ENCODE measurements around the gene RAB33A.

The RAB33A gene

GRCh38 chrX:130176942-130177341, 5.2 kb downstream of the RAB33A start:
- no peak overlapping the region for H3K4me3 ChIP-seq (replicated peaks; ENCODE audit: low read depth, low read length)
- TF ChIP-seq, protein P1, sequence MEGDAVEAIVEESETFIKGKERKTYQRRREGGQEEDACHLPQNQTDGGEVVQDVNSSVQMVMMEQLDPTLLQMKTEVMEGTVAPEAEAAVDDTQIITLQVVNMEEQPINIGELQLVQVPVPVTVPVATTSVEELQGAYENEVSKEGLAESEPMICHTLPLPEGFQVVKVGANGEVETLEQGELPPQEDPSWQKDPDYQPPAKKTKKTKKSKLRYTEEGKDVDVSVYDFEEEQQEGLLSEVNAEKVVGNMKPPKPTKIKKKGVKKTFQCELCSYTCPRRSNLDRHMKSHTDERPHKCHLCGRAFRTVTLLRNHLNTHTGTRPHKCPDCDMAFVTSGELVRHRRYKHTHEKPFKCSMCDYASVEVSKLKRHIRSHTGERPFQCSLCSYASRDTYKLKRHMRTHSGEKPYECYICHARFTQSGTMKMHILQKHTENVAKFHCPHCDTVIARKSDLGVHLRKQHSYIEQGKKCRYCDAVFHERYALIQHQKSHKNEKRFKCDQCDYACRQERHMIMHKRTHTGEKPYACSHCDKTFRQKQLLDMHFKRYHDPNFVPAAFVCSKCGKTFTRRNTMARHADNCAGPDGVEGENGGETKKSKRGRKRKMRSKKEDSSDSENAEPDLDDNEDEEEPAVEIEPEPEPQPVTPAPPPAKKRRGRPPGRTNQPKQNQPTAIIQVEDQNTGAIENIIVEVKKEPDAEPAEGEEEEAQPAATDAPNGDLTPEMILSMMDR (IDR thresholded peaks at IDR 0.05; ENCODE audit: low read length, missing control alignments): no peak

DNA sequence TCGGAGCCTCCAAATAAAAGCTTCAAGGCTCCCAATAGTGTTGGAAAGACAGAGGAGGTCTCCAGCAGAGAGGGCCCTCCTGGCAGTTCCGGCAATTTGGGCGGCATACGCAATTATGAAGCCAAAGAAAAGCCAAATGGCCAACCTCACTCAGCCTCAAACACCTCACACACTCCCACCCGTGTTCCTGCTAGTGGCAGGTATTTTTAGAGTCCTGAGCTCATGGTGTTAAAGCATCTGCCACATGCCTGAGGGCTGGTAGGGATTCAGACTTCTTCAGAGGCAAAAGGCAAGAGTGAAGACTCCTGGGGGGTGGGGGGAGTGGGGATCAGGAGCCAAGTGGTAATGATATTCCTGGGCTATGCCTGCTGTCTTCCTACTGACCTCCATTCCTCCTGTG, 7.4 kb downstream of the RAB33A start:
- DNase-seq (ENCODE audit: low read depth): no peak
- TF ChIP-seq, protein P1 (IDR thresholded peaks at IDR 0.05; ENCODE audit: low read length, missing control alignments): no peak
- no peak overlapping the region for H3K4me3 ChIP-seq (replicated peaks; ENCODE audit: low read depth, low read length)

More at GRCh38 chrX:130176942-130177341, 5.2 kb downstream of the RAB33A start:
- no peak for DNase-seq (ENCODE audit: low read depth)

DNA sequence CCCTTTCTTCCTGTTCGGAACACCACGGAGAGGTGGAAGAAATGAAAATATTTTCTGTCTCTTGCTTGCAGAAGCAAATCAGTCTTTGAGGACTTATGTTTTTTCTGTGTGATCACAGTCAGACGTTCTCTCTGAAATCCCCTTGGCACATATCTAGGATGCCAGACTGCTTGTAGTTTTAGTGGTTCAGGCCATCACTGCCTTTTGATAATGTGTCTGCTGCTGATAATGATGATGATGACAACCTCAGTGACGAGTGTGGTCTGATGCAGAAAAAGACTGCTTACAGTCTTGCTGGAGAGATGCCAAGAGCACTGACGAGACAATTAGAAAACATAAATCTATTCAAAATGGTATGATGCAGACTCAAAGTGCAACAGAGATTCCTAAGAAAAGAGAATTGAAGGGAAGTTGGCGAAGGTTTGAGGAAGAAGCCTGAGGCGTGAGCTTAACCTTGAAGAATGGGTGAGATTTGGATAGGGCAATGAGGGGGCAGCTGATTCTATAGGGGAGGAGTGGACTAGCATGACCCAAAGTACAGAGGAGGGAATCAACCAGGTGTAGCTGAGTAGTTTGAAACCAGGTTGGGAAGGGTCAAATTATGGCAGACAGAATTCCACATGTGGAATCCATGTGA, 7.9 kb downstream of the RAB33A start:
- DNase-seq (ENCODE audit: low read depth): peak; percentile 50
- H3K4me3 ChIP-seq (replicated peaks; ENCODE audit: low read depth, low read length): no peak overlapping the region
- TF ChIP-seq, protein P1 (IDR thresholded peaks at IDR 0.05; ENCODE audit: low read length, missing control alignments): no peak

DNA sequence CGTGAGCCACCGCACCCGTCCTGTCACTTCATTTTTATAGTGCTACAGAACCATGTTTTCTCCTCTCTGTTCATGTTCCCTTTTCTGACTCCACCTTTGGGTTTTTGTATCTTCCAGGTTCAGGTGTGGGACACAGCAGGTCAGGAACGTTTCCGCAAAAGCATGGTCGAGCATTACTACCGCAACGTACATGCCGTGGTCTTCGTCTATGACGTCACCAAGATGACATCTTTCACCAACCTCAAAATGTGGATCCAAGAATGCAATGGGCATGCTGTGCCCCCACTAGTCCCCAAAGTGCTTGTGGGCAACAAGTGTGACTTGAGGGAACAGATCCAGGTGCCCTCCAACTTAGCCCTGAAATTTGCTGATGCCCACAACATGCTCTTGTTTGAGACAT, 12.4 kb downstream of the RAB33A start:
- TF ChIP-seq, protein P1 (IDR thresholded peaks at IDR 0.05; ENCODE audit: low read length, missing control alignments): no peak
- no peak for DNase-seq (ENCODE audit: low read depth)
- no peak overlapping the region for H3K4me3 ChIP-seq (replicated peaks; ENCODE audit: low read depth, low read length)

- no peak for DNase-seq (ENCODE audit: low read depth)
- TF ChIP-seq, protein P1 (IDR thresholded peaks at IDR 0.05; ENCODE audit: low read length, missing control alignments): no peak
- H3K4me3 ChIP-seq (replicated peaks; ENCODE audit: low read depth, low read length): no peak overlapping the region
These were observed 13.1 kb downstream of the RAB33A start for GRCh38 chrX:130184857-130185256.

DNA sequence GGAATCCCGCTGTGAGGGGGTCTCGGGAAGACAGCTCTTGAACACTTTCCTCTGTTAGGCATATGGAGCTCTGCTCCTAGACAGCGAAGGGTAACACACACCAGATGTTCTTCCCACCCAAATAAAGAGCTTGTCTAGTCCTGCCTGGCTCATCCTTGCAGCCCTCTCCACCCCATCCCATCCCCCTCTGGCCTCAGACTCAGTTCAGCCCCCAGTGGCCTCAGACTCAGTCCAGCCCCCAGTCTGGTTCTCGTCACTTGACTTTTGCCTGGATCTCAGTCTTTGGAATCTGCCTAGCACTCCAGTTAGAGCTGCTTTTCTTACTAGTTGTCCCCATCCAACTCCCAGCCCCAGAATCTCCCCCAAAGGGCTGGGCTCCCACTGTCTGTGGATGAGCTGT, 14.9 kb downstream of the RAB33A start:
- TF ChIP-seq, protein P1 (IDR thresholded peaks at IDR 0.05; ENCODE audit: low read length, missing control alignments): no peak
- DNase-seq (ENCODE audit: low read depth): no peak
- H3K4me3 ChIP-seq (replicated peaks; ENCODE audit: low read depth, low read length): no peak overlapping the region

DNA sequence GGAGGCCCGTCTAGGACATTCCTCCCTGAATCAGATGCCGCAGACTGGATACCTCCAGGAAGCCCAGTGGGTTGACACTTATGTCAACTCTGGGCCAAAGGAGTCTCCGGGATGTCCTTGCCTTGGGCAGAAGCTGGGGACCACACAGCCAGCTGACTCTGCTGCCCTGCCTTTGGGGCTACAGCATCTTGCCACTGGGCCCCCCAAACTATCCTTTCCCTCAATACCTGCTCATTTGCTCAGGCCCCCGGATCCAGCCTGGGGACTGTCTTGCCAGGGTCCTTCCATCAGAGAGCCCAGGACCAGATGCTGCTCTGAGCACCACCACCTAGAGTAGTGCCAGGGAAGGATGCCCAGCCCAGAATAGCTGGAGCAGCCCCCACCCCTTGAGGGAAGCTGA, 19.0 kb downstream of the RAB33A start:
- TF ChIP-seq, protein P1 (IDR thresholded peaks at IDR 0.05; ENCODE audit: low read length, missing control alignments): no peak
- H3K4me3 ChIP-seq (replicated peaks; ENCODE audit: low read depth, low read length): no peak overlapping the region
- no peak for DNase-seq (ENCODE audit: low read depth)
